ENCODE results near the gene CDH5. TPM values are rescaled to one million over a fixed set of nuclear protein-coding genes. Genes with fewer than 3 reads are reported as not detected.

The CDH5 gene
- total RNA-seq, 2 experiments from 2014 or later = not detected

DNA sequence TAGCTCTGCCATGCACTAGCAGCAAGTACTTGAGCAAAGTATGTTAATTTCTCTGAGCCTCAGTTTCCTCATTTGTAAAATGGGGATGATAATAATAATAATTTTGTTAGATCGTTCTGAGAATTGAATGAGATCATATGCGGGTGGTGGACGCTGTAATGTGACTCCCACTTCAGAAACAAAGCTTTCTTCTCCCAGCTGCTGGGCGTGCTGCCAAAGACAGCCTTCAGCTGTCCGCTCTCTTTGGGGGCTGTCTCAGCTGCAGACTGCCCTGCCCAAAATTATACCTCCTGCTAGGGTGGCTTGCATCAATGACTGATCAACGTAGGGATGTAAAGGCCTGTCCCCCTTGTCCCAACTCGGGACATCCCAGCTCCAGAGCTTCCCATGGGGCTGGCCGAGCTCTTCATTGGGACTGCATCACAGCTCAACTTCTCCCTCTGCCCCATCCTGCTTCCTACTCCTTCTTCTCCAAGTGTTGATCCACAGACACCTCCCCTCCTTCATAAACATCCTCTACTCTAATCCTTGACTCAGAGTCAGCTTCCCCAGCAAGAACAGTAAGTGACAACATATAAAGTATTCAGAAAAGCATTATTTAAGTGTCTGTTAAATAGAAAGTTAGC, 30.7 kb upstream of the CDH5 start:
- Mint-ChIP-seq H3K4me1 (no peaks in the 10 kb centered on the region), H3K27me3 (peaks cover 4% of the 10 kb centered on the region), H3K4me3 (no peak overlapping the region), H3K36me3 (ENCODE audit: low read depth) (no peaks in the 10 kb centered on the region), H3K27ac (no peak overlapping the region), H3K9me3 (no peaks in the 10 kb centered on the region)
- no peak for DNase-seq
- ChIA-PET POLR2A (no interaction called here), CTCF (interaction anchor here (1.1 to 1.4 kb wide), 2 partner anchors 12 to 21 kb away, joined by 3 to 4 read pairs; no protein-coding TSS in a partner anchor)

DNA sequence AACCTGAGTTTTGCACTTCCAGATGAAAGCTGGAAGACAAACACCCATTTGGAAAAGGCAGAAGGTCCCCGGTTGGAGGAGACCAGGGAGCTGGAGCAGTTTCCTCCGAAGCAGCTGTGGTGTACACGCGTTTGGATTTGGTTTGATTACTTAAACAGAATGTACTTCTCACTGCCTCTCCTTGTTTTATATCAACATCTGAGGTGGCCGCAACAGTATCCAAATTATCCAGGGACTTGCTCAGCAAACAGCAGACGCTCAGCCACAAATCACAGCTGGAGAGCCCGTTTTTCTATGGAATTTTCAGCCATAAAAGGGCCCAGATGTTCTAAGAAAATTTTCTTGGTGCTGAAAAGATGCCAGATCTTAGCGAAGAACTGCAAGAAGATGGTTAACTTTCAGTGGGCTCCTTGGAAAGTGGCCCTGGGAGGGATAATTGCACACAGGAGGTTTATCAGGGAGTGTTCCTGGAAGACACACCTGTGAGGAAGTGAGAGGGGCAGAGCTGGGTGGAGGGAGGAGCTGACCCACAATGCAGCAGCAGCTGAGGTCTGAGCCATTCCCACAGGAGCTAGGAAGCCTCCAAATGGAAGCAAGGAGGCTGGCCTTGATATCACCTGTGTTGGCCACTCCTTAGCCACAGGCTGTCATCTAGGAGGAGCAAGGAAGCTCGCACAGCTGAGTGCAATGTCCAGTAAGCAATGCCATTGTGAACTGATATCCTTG, 28.9 kb upstream of the CDH5 start:
- no peak overlapping the region for H3K4me3 Mint-ChIP-seq
- CTCF ChIA-PET = no interaction called here
- H3K9me3 Mint-ChIP-seq = no peaks in the 10 kb centered on the region
- H3K27ac Mint-ChIP-seq = no peak overlapping the region
- peaks cover 6% of the 10 kb centered on the region for H3K27me3 Mint-ChIP-seq
- H3K4me1 Mint-ChIP-seq = no peaks in the 10 kb centered on the region
- POLR2A ChIA-PET = no interaction called here
- H3K36me3 Mint-ChIP-seq (ENCODE audit: low read depth) = no peaks in the 10 kb centered on the region
- no peak for DNase-seq

DNA sequence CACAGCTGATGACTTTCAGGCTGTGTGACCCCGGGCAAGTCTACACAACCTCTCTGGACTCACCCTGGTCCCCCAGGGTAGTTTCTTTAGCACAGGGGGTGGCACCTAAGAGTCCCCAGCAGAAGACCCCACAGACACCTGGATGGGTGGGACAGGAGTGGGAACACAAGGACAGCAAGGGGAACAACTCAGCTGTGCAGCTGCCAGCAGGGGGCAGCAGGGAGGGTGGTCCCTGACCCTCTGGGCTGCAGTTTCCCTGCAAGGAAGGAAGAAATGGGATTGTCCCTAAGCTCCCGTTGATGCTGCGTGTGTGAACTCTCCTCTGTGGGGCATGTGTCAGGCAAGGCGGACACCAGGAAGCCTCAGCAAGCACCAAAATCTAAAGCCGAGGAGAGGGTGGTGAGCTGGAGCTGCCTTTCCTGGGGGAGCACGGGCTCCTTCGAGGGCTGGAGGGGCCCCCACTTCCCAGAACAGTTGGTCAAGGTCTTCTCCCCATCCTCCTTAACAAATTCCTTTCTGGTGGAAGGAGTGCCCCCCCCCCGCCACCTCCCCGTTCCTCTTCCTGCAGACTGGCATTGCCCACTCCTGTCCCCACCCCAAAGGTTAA, 24.1 kb upstream of the CDH5 start:
- no peaks in the 10 kb centered on the region for H3K36me3 Mint-ChIP-seq (ENCODE audit: low read depth)

GRCh38 chr16:66344533-66345145, 21.9 kb upstream of the CDH5 start:
- Mint-ChIP-seq H3K4me3 (no peak overlapping the region), H3K9me3 (no peaks in the 10 kb centered on the region), H3K27ac (no peak overlapping the region), H3K36me3 (ENCODE audit: low read depth) (no peaks in the 10 kb centered on the region), H3K27me3 (peaks cover 10% of the 10 kb centered on the region), H3K4me1 (no peaks in the 10 kb centered on the region)
- POLR2A ChIA-PET = no interaction called here
- peak; percentile 60 for DNase-seq
- CTCF ChIA-PET = interaction anchor here (0.7 to 1.2 kb wide), 3 partner anchors 11 to 26 kb away, joined by 3 to 5 read pairs (median 3); no protein-coding TSS in a partner anchor

More for the DNA sequence above, 24.1 kb upstream of the CDH5 start:
- Mint-ChIP-seq H3K27ac (no peak overlapping the region), H3K4me1 (no peaks in the 10 kb centered on the region), H3K9me3 (no peaks in the 10 kb centered on the region), H3K27me3 (peaks cover 1% of the 10 kb centered on the region), H3K4me3 (no peak overlapping the region)
- peak; percentile 21 for DNase-seq
- ChIA-PET CTCF (interaction anchor here (0.6 to 0.8 kb wide), 3 partner anchors 27 to 306 kb away, joined by 3 read pairs; no protein-coding TSS in a partner anchor), POLR2A (no interaction called here)

GRCh38 chr16:66346221-66346620, 20.3 kb upstream of the CDH5 start:
- no peaks in the 10 kb centered on the region for H3K4me1 Mint-ChIP-seq
- ChIA-PET CTCF (no interaction called here), POLR2A (no interaction called here)
- no peaks in the 10 kb centered on the region for H3K9me3 Mint-ChIP-seq
- no peaks in the 10 kb centered on the region for H3K36me3 Mint-ChIP-seq (ENCODE audit: low read depth)
- DNase-seq = no peak
- no peak overlapping the region for H3K4me3 Mint-ChIP-seq
- no peak overlapping the region for H3K27ac Mint-ChIP-seq
- peaks cover 10% of the 10 kb centered on the region for H3K27me3 Mint-ChIP-seq

- DNase-seq = no peak
- Mint-ChIP-seq H3K36me3 (ENCODE audit: low read depth) (no peaks in the 10 kb centered on the region), H3K27me3 (peaks cover 21% of the 10 kb centered on the region), H3K27ac (no peak overlapping the region), H3K4me1 (no peaks in the 10 kb centered on the region), H3K9me3 (no peaks in the 10 kb centered on the region), H3K4me3 (no peak overlapping the region)
- ChIA-PET CTCF (no interaction called here), POLR2A (no interaction called here)
Measured at GRCh38 chr16:66352304-66352703, 14.2 kb upstream of the CDH5 start.

DNA sequence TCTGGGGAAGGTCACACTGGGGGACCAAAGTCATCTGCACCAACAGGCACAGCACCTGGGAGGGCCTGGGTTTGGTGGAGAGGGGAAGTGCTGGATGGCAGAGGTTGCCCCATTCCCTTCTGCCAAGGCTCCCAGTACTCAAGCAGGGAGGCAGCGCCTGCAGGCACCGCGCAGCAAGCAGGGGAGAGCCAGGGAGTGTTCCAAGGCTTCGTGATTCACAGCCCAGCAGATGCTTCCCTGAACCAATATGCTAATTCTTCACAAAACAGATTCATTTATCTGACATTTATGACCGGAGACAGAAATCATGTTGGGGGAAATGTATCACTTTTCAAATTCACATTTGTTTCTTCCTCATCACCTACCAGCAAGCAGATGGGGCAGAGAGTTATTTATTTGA, 13.4 kb upstream of the CDH5 start:
- Mint-ChIP-seq H3K27me3 (peaks cover 24% of the 10 kb centered on the region), H3K9me3 (no peaks in the 10 kb centered on the region), H3K27ac (no peak overlapping the region), H3K4me3 (no peak overlapping the region), H3K36me3 (ENCODE audit: low read depth) (no peaks in the 10 kb centered on the region), H3K4me1 (no peaks in the 10 kb centered on the region)
- no peak for DNase-seq
- ChIA-PET POLR2A (no interaction called here), CTCF (interaction anchor here (0.6 kb wide), 1 partner anchor 328 kb away, joined by 4 read pairs; no protein-coding TSS in a partner anchor)

DNA sequence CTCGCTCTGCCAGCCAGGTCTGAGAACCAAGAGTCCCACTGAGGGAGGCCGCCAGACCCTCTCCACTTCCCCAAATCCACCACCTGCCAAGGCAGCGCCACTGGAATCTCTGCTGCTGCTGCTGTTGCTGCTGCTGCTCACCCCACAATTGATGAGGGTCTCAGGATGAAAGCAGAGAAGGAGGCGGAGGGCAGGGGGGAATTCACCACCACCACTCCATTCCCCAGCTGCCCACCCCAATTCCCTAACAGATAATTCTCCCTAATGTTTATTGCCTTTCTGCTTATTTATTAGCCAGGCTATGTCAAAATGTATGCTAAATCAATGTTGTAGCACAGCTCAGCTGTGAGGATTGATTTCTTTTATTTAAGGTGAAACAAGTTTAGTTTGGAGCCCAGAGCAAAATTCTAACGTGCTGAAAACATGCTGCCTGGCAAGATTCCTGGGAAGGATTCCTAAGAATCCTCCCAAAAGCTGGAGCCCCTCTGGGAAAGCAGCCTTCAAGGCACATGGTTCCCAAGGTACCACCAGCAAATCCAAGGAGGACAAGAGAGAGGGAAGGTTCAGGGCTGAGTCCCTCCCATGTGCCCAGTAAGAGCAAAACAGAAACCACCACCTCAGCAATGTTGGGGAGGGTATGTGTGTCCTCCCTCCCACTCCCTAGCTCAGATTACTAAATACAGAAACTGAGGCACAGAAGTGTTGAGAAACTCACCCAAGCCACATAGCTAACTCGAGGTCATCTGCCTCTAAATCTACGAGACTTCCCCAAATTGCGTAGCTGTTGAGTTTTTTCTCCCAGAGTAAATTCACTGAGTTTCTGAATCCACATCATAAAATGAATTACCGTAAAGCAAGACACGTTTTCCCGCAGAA, 12.2 kb upstream of the CDH5 start:
- no peaks in the 10 kb centered on the region for H3K9me3 Mint-ChIP-seq
- peaks cover 20% of the 10 kb centered on the region for H3K27me3 Mint-ChIP-seq
- no peak overlapping the region for H3K27ac Mint-ChIP-seq
- no peaks in the 10 kb centered on the region for H3K36me3 Mint-ChIP-seq (ENCODE audit: low read depth)
- no peak for DNase-seq
- ChIA-PET CTCF (interaction anchor here (0.9 to 1.1 kb wide), 2 partner anchors 9 to 16 kb away, joined by 4 to 5 read pairs; no protein-coding TSS in a partner anchor), POLR2A (interaction anchor here (0.6 kb wide), 1 partner anchor 1636 kb away, joined by 3 read pairs; no protein-coding TSS in a partner anchor)
- H3K4me3 Mint-ChIP-seq = no peak overlapping the region
- H3K4me1 Mint-ChIP-seq = no peaks in the 10 kb centered on the region

- Mint-ChIP-seq H3K36me3 (ENCODE audit: low read depth) (no peaks in the 10 kb centered on the region), H3K9me3 (no peaks in the 10 kb centered on the region), H3K4me1 (peaks cover 2% of the 10 kb centered on the region), H3K27me3 (peaks cover 27% of the 10 kb centered on the region), H3K4me3 (no peak overlapping the region), H3K27ac (no peak overlapping the region)
- ChIA-PET POLR2A (no interaction called here), CTCF (interaction anchor here (1.1 kb wide), 1 partner anchor 10 kb away, joined by 5 read pairs; no protein-coding TSS in a partner anchor)
- no peak for DNase-seq
Measured at GRCh38 chr16:66355526-66355925, 11.0 kb upstream of the CDH5 start.

DNA sequence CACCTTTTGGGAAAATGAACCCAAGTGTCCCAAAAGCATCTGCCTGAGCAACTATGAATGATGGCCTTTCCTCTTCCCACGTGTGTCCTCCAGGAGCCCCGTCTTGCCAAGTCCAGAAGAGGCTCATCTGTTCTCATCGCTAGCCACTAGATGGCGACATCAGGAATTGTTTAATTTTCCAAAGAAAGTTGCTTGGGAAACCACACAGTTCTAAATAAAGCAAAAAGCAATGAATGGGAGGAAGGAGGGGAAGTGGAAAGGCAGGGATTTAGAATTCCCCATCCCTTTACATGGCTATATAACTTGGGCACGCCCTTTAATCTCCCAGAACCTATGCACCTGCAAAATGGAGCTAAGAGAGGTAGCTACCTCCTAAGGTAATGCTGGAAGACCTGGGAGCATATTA, 9.0 kb upstream of the CDH5 start:
- Mint-ChIP-seq H3K4me3 (no peak overlapping the region), H3K4me1 (peaks cover 5% of the 10 kb centered on the region), H3K9me3 (no peaks in the 10 kb centered on the region), H3K36me3 (ENCODE audit: low read depth) (no peaks in the 10 kb centered on the region), H3K27ac (no peak overlapping the region), H3K27me3 (peaks cover 37% of the 10 kb centered on the region)
- CTCF ChIA-PET = interaction anchor here (0.7 to 2.1 kb wide), 3 partner anchors 12 to 21 kb away, joined by 3 to 6 read pairs (median 3); no protein-coding TSS in a partner anchor
- peak; percentile 29 for DNase-seq
- POLR2A ChIA-PET = no interaction called here

GRCh38 chr16:66358231-66358630, 8.3 kb upstream of the CDH5 start:
- Mint-ChIP-seq H3K27me3 (peaks cover 44% of the 10 kb centered on the region), H3K27ac (no peak overlapping the region), H3K4me1 (peaks cover 5% of the 10 kb centered on the region), H3K9me3 (no peaks in the 10 kb centered on the region), H3K36me3 (ENCODE audit: low read depth) (no peaks in the 10 kb centered on the region), H3K4me3 (no peak overlapping the region)
- ChIA-PET POLR2A (no interaction called here), CTCF (interaction anchor here (2.1 kb wide), 1 partner anchor 12 kb away, joined by 6 read pairs; no protein-coding TSS in a partner anchor)
- no peak for DNase-seq

- H3K27me3 Mint-ChIP-seq = peaks cover 46% of the 10 kb centered on the region
- no peak overlapping the region for H3K27ac Mint-ChIP-seq
- peaks cover 5% of the 10 kb centered on the region for H3K4me1 Mint-ChIP-seq
- no peak for DNase-seq
- ChIA-PET CTCF (interaction anchor here (2.1 kb wide), 1 partner anchor 11 kb away, joined by 6 read pairs; no protein-coding TSS in a partner anchor), POLR2A (no interaction called here)
- no peaks in the 10 kb centered on the region for H3K36me3 Mint-ChIP-seq (ENCODE audit: low read depth)
- no peak overlapping the region for H3K4me3 Mint-ChIP-seq
- H3K9me3 Mint-ChIP-seq = no peaks in the 10 kb centered on the region
Measured at GRCh38 chr16:66359012-66359411, 7.5 kb upstream of the CDH5 start.

All from activated CD4-positive, alpha-beta T cell treated with anti-CD3 and anti-CD28 coated beads, Interleukin-2, amount 10 ng/mL, durations not matched to agents 7 days and 5 days (primary cell).